GM23338 (cell line): Measurements from ENCODE around the gene HMHB1. TPM values are rescaled to one million over a fixed set of nuclear protein-coding genes. Genes with fewer than 3 reads are reported as not detected.

ENCODE experiments used
- ATAC-seq: fragments of 200-7000 bp; cut with Tn5 transposase; 3 replicates; pipeline ENCODE4 v1.9.1; 2020
- DNase-seq: peaks from one replicate; pipeline ENCODE4 v3.0.0-alpha.2; 2015; ENCODE audit warnings: low spot score
- H2AFZ ChIP-seq: fragments of 200-600 bp; sonication (generic); 2 replicates; pipeline ENCODE4 v1.8.0; 2016; ENCODE audit warnings: antibody characterized with exemption, mild to moderate bottlenecking, moderate library complexity
- H3F3A ChIP-seq: fragments of 200-600 bp; sonication (generic); replicated peaks from 2 replicates; pipeline ENCODE4 v1.8.0; 2017; ENCODE audit warnings: antibody characterized with exemption, mixed run types, low read depth
- H3K27ac ChIP-seq: fragments of 200-600 bp; sonication (generic); 2 replicates; pipeline ENCODE4 v1.6.1; 2016; ENCODE audit warnings: low read depth
- H3K27me3 ChIP-seq: fragments of 200-600 bp; sonication (generic); 2 replicates; pipeline ENCODE4 v1.8.0; 2016; ENCODE audit warnings: mild to moderate bottlenecking, mixed run types, moderate library complexity; ENCODE audit not compliant: insufficient read depth
- H3K36me3 ChIP-seq: fragments of 200-600 bp; sonication (generic); 2 replicates; pipeline ENCODE4 v1.8.0; 2016; ENCODE audit warnings: mild to moderate bottlenecking; ENCODE audit not compliant: insufficient read depth
- H3K4me1 ChIP-seq: fragments of 200-600 bp; sonication (generic); 2 replicates; pipeline ENCODE4 v1.8.0; 2016; ENCODE audit warnings: mild to moderate bottlenecking, moderate library complexity; ENCODE audit not compliant: insufficient read depth
- H3K4me2 ChIP-seq: fragments of 200-600 bp; sonication (generic); 2 replicates; pipeline ENCODE4 v1.7.1; 2017; ENCODE audit warnings: mixed run types
- H3K4me3 ChIP-seq: fragments of 200-600 bp; sonication (generic); 2 replicates; pipeline ENCODE4 v1.6.1; 2016; ENCODE audit warnings: mixed run types
- H3K79me2 ChIP-seq: fragments of 200-600 bp; sonication (generic); replicated peaks from 2 replicates; pipeline ENCODE4 v1.8.0; 2017; ENCODE audit warnings: mild to moderate bottlenecking; ENCODE audit not compliant: insufficient read depth
- H3K9me2 ChIP-seq: fragments of 200-600 bp; sonication (generic); 2 replicates; pipeline ENCODE4 v1.8.0; 2017; ENCODE audit not compliant: insufficient read depth
- H4K20me1 ChIP-seq: fragments of 200-600 bp; sonication (generic); replicated peaks from 2 replicates; pipeline ENCODE4 v1.8.0; 2017; ENCODE audit warnings: mild to moderate bottlenecking; ENCODE audit not compliant: insufficient read depth
- H3K27ac Mint-ChIP-seq: 2 replicates; pipeline ENCODE4 v1.8.0; 2020; ENCODE audit warnings: inconsistent platforms, mild to moderate bottlenecking, moderate library complexity, mixed read lengths
- H3K27me3 Mint-ChIP-seq: 3 replicates; pipeline ENCODE4 v1.8.0; 2022; ENCODE audit warnings: low read depth, mild to moderate bottlenecking, moderate library complexity, mixed read lengths, inconsistent platforms; ENCODE audit not compliant: insufficient read depth, poor library complexity
- H3K36me3 Mint-ChIP-seq: 3 replicates; pipeline ENCODE4 v1.8.0; 2021; ENCODE audit warnings: low read depth, mild to moderate bottlenecking, inconsistent platforms, moderate library complexity, mixed read lengths
- H3K4me1 Mint-ChIP-seq: 3 replicates; pipeline ENCODE4 v1.8.0; 2020; ENCODE audit warnings: mild to moderate bottlenecking, inconsistent platforms, mixed read lengths
- H3K4me3 Mint-ChIP-seq: 3 replicates; pipeline ENCODE4 v1.8.0; 2021; ENCODE audit warnings: moderate library complexity, mild to moderate bottlenecking, inconsistent platforms, mixed read lengths
- H3K9me3 Mint-ChIP-seq: 3 replicates; pipeline ENCODE4 v1.8.0; 2020; ENCODE audit warnings: moderate library complexity, mild to moderate bottlenecking, inconsistent platforms, mixed read lengths
- CREB1 ChIP-seq: fragments of 250-450 bp; sonication (Bioruptor Pico); IDR thresholded peaks from 2 replicates; pipeline ENCODE4 v1.5.0; 2020; ENCODE audit warnings: low read depth, mild to moderate bottlenecking, moderate library complexity
- EZH2phosphoT487 ChIP-seq: fragments of 200-600 bp; sonication (generic); IDR thresholded peaks from one replicate; pipeline ENCODE4 v1.8.1; 2018; ENCODE audit warnings: antibody characterized with exemption; ENCODE audit not compliant: unreplicated experiment
- JUNB ChIP-seq: IDR thresholded peaks from one replicate; pipeline ENCODE4 v1.6.1; 2016; ENCODE audit warnings: antibody characterized with exemption; ENCODE audit not compliant: unreplicated experiment
- NANOG ChIP-seq: IDR thresholded peaks from 2 replicates; pipeline ENCODE4 v1.6.1; 2016; ENCODE audit warnings: antibody characterized with exemption, borderline replicate concordance
- STAT1 ChIP-seq: IDR thresholded peaks from one replicate; pipeline ENCODE4 v1.6.1; 2016; ENCODE audit warnings: antibody characterized with exemption; ENCODE audit not compliant: unreplicated experiment
- ZNF114 ChIP-seq: fragments of 250-450 bp; sonication (Bioruptor Pico); IDR thresholded peaks from 2 replicates; pipeline ENCODE4 v1.5.0; 2020; ENCODE audit warnings: mild to moderate bottlenecking, moderate library complexity
- polyA plus RNA-seq: library from polyadenylated mRNA; unstranded; fragments of >200 nt; fragmentation: Nextera tagmentation; extraction: Ambion mirVana; gene quantifications from 2 replicates; pipeline ENCODE4 v1.2.1, GENCODE V29; 2016
- total RNA-seq: library from RNA; depleted of rRNA; stranded (reverse); fragments of >200 nt; shearing (Covaris generic); gene quantifications from 2 replicates; pipeline ENCODE4 v1.2.3, GENCODE V29; 2014
- TF ChIP-seq, protein P1 (sequence below): fragments of 250-450 bp; sonication (Bioruptor Pico); IDR thresholded peaks from 2 replicates; pipeline ENCODE4 v1.5.0; 2020; ENCODE audit warnings: mild to moderate bottlenecking, moderate library complexity
- TF ChIP-seq, protein P2 (sequence below): IDR thresholded peaks from one replicate; pipeline ENCODE4 v1.6.1; 2018; ENCODE audit warnings: antibody characterized with exemption; ENCODE audit not compliant: unreplicated experiment

HMHB1 gene
- total and polyA plus RNA-seq, 2 experiments from 2014 or later: not detected

DNA sequence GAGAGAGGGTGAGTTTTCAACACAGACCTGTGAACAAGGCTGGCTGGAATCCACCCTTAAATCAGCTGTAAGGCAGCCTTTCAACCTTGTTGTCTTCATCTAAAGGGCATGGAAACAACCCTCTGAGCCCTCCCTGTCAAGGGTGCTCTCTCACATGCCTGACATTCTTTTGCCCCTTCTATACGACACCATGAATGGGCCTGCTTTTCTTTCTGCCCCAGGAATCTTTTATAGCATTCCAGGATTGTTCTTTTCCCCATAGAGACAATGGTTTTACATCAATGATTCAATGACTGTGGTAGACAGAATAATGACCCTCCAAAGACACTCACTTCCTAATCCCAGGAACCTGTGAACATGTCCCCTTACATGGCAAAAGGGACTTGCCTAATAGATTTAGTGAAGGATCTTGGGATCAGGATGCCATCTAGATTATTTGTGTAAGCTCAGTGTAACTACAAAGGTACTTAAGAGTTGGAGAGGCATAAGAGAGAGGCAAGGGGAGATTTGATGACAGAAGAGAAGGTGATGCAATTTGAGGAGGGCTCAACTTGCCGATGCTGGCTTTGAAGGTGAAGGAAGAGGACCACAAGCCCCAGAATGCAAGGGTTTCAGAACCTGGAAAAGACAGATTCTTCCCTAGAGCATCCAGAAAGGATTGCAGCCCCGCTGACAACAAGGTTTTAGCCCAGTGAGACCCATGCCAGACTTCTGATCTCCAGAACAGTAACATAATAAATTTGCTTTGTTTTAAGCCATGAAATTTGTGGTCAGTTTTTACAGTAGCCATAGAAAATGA is 29.2 kb upstream of the HMHB1 start:
- Mint-ChIP-seq H3K27ac (peak overlapping the region; percentile 85), H3K4me1 (peaks cover 20% of the 10 kb centered on the region), H3K9me3 (0 out of 3 replicates have a peak, but pooled peaks cover 5% of the 10 kb centered on the region), H3K27me3 (no peaks in the 10 kb centered on the region), H3K36me3 (no peaks in the 10 kb centered on the region), H3K4me3 (no peak overlapping the region; the same call in 2 of the 3 replicates)
- Histone ChIP-seq H3K27me3 (no peaks in the 10 kb centered on the region), H2AFZ (no peak overlapping the region), H3K36me3 (no peaks in the 10 kb centered on the region), H3F3A (no peaks in the 10 kb centered on the region), H3K4me2 (no peak overlapping the region), H3K27ac (no peak overlapping the region), H4K20me1 (no peaks in the 10 kb centered on the region), H3K9me2 (no peaks in the 10 kb centered on the region), H3K4me1 (no peaks in the 10 kb centered on the region), H3K4me3 (no peak overlapping the region), H3K79me2 (no peaks in the 10 kb centered on the region)
- ATAC-seq (peak; percentile 98), DNase-seq (peak; percentile 81)
- TF ChIP-seq NANOG: peak; percentile 30; the same call in 1 of the 2 replicates
- no peak for TF ChIP-seq STAT1
- TF ChIP-seq CREB1 (CRISPR knock-in tag): peak; percentile 27; the same call in 1 of the 2 replicates

DNA sequence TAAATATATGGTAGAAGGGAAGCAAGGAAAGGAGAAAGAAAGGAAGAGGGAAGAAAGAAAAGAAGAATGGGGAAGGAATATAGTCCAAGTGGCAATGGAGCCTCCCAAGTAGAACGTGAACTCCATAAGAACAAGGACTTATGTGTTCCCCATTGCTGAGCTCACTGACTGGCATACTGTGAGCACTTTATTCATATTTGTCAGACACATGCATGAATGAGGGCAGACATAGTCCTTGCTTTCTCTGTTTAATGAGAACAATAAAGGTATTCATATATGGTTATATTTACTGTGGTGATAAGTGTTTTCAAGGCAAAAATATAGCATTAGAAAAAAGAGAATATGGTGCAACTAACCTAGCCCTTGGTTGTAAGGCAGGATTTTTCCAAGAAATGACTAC is 23.6 kb upstream of the HMHB1 start:
- Histone ChIP-seq H3K9me2 (peaks cover 7% of the 10 kb centered on the region), H3K4me2 (no peak overlapping the region), H4K20me1 (no peaks in the 10 kb centered on the region), H3K27ac (no peak overlapping the region), H3F3A (no peaks in the 10 kb centered on the region), H3K27me3 (no peaks in the 10 kb centered on the region), H2AFZ (no peak overlapping the region), H3K79me2 (no peaks in the 10 kb centered on the region), H3K4me1 (no peaks in the 10 kb centered on the region), H3K4me3 (no peak overlapping the region), H3K36me3 (no peaks in the 10 kb centered on the region)
- DNase-seq (no peak), ATAC-seq (no peak)
- no peaks in the 10 kb centered on the region for H3K9me3 Mint-ChIP-seq
- no peak overlapping the region for H3K27ac Mint-ChIP-seq
- H3K36me3 Mint-ChIP-seq: no peaks in the 10 kb centered on the region
- no peak overlapping the region for H3K4me3 Mint-ChIP-seq
- H3K4me1 Mint-ChIP-seq: peaks cover 13% of the 10 kb centered on the region
- H3K27me3 Mint-ChIP-seq: no peaks in the 10 kb centered on the region
- no peak for TF ChIP-seq ZNF114 (CRISPR knock-in tag)
- TF ChIP-seq, protein P1, sequence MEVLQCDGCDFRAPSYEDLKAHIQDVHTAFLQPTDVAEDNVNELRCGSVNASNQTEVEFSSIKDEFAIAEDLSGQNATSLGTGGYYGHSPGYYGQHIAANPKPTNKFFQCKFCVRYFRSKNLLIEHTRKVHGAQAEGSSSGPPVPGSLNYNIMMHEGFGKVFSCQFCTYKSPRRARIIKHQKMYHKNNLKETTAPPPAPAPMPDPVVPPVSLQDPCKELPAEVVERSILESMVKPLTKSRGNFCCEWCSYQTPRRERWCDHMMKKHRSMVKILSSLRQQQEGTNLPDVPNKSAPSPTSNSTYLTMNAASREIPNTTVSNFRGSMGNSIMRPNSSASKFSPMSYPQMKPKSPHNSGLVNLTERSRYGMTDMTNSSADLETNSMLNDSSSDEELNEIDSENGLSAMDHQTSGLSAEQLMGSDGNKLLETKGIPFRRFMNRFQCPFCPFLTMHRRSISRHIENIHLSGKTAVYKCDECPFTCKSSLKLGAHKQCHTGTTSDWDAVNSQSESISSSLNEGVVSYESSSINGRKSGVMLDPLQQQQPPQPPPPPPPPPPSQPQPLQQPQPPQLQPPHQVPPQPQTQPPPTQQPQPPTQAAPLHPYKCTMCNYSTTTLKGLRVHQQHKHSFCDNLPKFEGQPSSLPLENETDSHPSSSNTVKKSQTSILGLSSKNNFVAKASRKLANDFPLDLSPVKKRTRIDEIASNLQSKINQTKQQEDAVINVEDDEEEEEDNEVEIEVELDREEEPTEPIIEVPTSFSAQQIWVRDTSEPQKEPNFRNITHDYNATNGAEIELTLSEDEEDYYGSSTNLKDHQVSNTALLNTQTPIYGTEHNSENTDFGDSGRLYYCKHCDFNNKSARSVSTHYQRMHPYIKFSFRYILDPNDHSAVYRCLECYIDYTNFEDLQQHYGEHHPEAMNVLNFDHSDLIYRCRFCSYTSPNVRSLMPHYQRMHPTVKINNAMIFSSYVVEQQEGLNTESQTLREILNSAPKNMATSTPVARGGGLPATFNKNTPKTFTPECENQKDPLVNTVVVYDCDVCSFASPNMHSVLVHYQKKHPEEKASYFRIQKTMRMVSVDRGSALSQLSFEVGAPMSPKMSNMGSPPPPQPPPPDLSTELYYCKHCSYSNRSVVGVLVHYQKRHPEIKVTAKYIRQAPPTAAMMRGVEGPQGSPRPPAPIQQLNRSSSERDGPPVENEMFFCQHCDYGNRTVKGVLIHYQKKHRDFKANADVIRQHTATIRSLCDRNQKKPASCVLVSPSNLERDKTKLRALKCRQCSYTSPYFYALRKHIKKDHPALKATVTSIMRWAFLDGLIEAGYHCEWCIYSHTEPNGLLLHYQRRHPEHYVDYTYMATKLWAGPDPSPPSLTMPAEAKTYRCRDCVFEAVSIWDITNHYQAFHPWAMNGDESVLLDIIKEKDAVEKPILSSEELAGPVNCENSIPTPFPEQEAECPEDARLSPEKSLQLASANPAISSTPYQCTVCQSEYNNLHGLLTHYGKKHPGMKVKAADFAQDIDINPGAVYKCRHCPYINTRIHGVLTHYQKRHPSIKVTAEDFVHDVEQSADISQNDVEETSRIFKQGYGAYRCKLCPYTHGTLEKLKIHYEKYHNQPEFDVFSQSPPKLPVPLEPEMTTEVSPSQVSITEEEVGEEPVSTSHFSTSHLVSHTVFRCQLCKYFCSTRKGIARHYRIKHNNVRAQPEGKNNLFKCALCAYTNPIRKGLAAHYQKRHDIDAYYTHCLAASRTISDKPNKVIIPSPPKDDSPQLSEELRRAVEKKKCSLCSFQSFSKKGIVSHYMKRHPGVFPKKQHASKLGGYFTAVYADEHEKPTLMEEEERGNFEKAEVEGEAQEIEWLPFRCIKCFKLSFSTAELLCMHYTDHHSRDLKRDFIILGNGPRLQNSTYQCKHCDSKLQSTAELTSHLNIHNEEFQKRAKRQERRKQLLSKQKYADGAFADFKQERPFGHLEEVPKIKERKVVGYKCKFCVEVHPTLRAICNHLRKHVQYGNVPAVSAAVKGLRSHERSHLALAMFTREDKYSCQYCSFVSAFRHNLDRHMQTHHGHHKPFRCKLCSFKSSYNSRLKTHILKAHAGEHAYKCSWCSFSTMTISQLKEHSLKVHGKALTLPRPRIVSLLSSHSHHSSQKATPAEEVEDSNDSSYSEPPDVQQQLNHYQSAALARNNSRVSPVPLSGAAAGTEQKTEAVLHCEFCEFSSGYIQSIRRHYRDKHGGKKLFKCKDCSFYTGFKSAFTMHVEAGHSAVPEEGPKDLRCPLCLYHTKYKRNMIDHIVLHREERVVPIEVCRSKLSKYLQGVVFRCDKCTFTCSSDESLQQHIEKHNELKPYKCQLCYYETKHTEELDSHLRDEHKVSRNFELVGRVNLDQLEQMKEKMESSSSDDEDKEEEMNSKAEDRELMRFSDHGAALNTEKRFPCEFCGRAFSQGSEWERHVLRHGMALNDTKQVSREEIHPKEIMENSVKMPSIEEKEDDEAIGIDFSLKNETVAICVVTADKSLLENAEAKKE: no peak
- TF ChIP-seq, protein P2, sequence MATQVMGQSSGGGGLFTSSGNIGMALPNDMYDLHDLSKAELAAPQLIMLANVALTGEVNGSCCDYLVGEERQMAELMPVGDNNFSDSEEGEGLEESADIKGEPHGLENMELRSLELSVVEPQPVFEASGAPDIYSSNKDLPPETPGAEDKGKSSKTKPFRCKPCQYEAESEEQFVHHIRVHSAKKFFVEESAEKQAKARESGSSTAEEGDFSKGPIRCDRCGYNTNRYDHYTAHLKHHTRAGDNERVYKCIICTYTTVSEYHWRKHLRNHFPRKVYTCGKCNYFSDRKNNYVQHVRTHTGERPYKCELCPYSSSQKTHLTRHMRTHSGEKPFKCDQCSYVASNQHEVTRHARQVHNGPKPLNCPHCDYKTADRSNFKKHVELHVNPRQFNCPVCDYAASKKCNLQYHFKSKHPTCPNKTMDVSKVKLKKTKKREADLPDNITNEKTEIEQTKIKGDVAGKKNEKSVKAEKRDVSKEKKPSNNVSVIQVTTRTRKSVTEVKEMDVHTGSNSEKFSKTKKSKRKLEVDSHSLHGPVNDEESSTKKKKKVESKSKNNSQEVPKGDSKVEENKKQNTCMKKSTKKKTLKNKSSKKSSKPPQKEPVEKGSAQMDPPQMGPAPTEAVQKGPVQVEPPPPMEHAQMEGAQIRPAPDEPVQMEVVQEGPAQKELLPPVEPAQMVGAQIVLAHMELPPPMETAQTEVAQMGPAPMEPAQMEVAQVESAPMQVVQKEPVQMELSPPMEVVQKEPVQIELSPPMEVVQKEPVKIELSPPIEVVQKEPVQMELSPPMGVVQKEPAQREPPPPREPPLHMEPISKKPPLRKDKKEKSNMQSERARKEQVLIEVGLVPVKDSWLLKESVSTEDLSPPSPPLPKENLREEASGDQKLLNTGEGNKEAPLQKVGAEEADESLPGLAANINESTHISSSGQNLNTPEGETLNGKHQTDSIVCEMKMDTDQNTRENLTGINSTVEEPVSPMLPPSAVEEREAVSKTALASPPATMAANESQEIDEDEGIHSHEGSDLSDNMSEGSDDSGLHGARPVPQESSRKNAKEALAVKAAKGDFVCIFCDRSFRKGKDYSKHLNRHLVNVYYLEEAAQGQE: no peak
- no peak for TF ChIP-seq JUNB
- no peak for TF ChIP-seq STAT1
- no peak for TF ChIP-seq EZH2phosphoT487
